H1 (cell line): ENCODE results near the gene SLC45A1. TPM values are rescaled to one million over a fixed set of nuclear protein-coding genes. Genes with fewer than 3 reads are reported as not detected.

Experiments used
- CTCF ChIA-PET: fragments of 300-600 bp; sonication (Branson Sonifier 250); formaldehyde crosslinking; loops from one replicate; lab custom pipeline; 2021; ENCODE audit not compliant: partially characterized antibody; lab: Charles Lee
- POLR2A ChIA-PET: fragments of 300-600 bp; sonication (Branson Sonifier 250); formaldehyde crosslinking; loops from one replicate; lab custom pipeline; 2021; ENCODE audit warnings: inconsistent platforms; ENCODE audit not compliant: partially characterized antibody; lab: Charles Lee
- DNase-seq, 2 experiments: peaks; one replicate each; pipeline versions ENCODE4 v3.0.0 to v3.0.0-alpha.2; 2010 to 2022; ENCODE audit warnings: low spot score in 2 of 2, low read depth in 1 of 2, mixed read lengths in 1 of 2
- FAIRE-seq: peaks from 2 replicates; lab custom pipeline; 2011; peaks lifted over from hg19 to GRCh38; lab: Jason Lieb, UNC
- H2AFZ ChIP-seq: 2 replicates; pipeline ENCODE4 v1.8.1; 2012; ENCODE audit warnings: low read length, inconsistent platforms
- H2AK5ac ChIP-seq: 2 replicates; pipeline ENCODE4 v1.6.1; 2013; ENCODE audit warnings: low read depth, low read length
- H2BK120ac ChIP-seq: replicated peaks from 2 replicates; pipeline ENCODE3; 2013; ENCODE audit warnings: low read depth, low read length, inconsistent platforms
- H2BK12ac ChIP-seq: 2 replicates; pipeline ENCODE4 v1.6.1; 2013; ENCODE audit warnings: low read depth, low read length
- H2BK15ac ChIP-seq: 2 replicates; pipeline ENCODE4 v1.6.1; 2013; ENCODE audit warnings: low read length
- H2BK20ac ChIP-seq: 2 replicates; pipeline ENCODE4 v1.6.1; 2013; ENCODE audit warnings: low read length
- H2BK5ac ChIP-seq: 2 replicates; pipeline ENCODE4 v1.6.1; 2013; ENCODE audit warnings: low read depth, low read length
- H3K14ac ChIP-seq: 2 replicates; pipeline ENCODE4 v1.6.1; 2013; ENCODE audit warnings: inconsistent platforms; ENCODE audit not compliant: insufficient read length
- H3K18ac ChIP-seq: 2 replicates; pipeline ENCODE4 v1.6.1; 2013; ENCODE audit warnings: low read length; ENCODE audit errors: extremely low read depth
- H3K23ac ChIP-seq: 2 replicates; pipeline ENCODE4 v1.6.1; 2013; ENCODE audit warnings: inconsistent platforms; ENCODE audit not compliant: insufficient read length
- H3K23me2 ChIP-seq: 2 replicates; pipeline ENCODE4 v1.6.1; 2013; ENCODE audit warnings: low read depth, low read length
- H3K27ac ChIP-seq: 2 replicates; pipeline ENCODE4 v1.6.1; 2011; ENCODE audit warnings: low read depth, low read length, inconsistent platforms
- H3K27me3 ChIP-seq, 4 experiments: replicated peaks in 1 of 4; 1 replicate in 1 of 4; 2 replicates in 3 of 4; pipeline versions ENCODE4 v1.6.1 to v1.8.1; 2011 to 2013; ENCODE audit warnings: low read length in 3 of 4, mild to moderate bottlenecking in 3 of 4, inconsistent platforms in 2 of 4, mixed read lengths in 2 of 4, moderate library complexity in 1 of 4; ENCODE audit not compliant: control insufficient read depth in 3 of 4, insufficient read depth in 3 of 4; ENCODE audit errors: extremely low read depth in 1 of 4
- H3K36me3 ChIP-seq, 4 experiments: 2 replicates each; pipeline versions ENCODE4 v1.6.1 to v1.8.1; 2011 to 2013; ENCODE audit warnings: mild to moderate bottlenecking in 4 of 4, low read length in 3 of 4, moderate library complexity in 2 of 4, control low read depth in 1 of 4, inconsistent platforms in 1 of 4; ENCODE audit not compliant: insufficient read depth in 4 of 4, control insufficient read depth in 2 of 4
- H3K4ac ChIP-seq: replicated peaks from 2 replicates; pipeline ENCODE3; 2013; ENCODE audit warnings: low read length, low read depth, mixed read lengths, inconsistent platforms; ENCODE audit not compliant: insufficient read length
- H3K4me1 ChIP-seq, 4 experiments: replicated peaks in 1 of 4; 1 replicate in 1 of 4; 2 replicates in 3 of 4; pipeline versions ENCODE4 v1.6.1 to v1.8.1; 2011 to 2013; ENCODE audit warnings: low read length in 3 of 4, inconsistent platforms in 2 of 4, mixed read lengths in 1 of 4; ENCODE audit not compliant: insufficient read depth in 4 of 4, control insufficient read depth in 3 of 4
- H3K4me2 ChIP-seq, 2 experiments: 2 replicates each; pipeline versions ENCODE4 v1.6.1 to v1.8.1; 2011 to 2013; ENCODE audit warnings: low read depth in 2 of 2, low read length in 2 of 2, control low read depth in 1 of 2, inconsistent platforms in 1 of 2, mild to moderate bottlenecking in 1 of 2; ENCODE audit not compliant: insufficient read depth in 1 of 2
- H3K4me3 ChIP-seq, 4 experiments: fragments of 200-600, 300-600 bp in 1 of 4; sonication (generic), shearing (Covaris generic), sonication (Bioruptor Twin) in 1 of 4; 2 replicates each; pipeline versions ENCODE4 v1.5.1 to v1.8.1; 2011 to 2016; ENCODE audit warnings: low read length in 4 of 4, low read depth in 3 of 4, control low read depth in 2 of 4, inconsistent platforms in 2 of 4, mild to moderate bottlenecking in 2 of 4, mixed read lengths in 1 of 4, moderate library complexity in 1 of 4; ENCODE audit not compliant: insufficient read depth in 2 of 4; ENCODE audit errors: extremely low read depth in 1 of 4
- H3K56ac ChIP-seq: replicated peaks from 2 replicates; pipeline ENCODE3; 2013; ENCODE audit warnings: low read depth, mild to moderate bottlenecking, mixed read lengths, low read length, inconsistent platforms; ENCODE audit not compliant: insufficient read length
- H3K79me1 ChIP-seq: 2 replicates; pipeline ENCODE4 v1.6.1; 2013; ENCODE audit warnings: low read depth, low read length, control low read depth
- H3K79me2 ChIP-seq, 2 experiments: 2 replicates each; pipeline versions ENCODE4 v1.6.1 to v1.8.1; 2012 to 2013; ENCODE audit warnings: low read length in 2 of 2, mild to moderate bottlenecking in 2 of 2, inconsistent platforms in 1 of 2; ENCODE audit not compliant: insufficient read depth in 2 of 2, control insufficient read depth in 1 of 2
- H3K9ac ChIP-seq, 4 experiments: replicated peaks in 1 of 4; 1 replicate in 1 of 4; 2 replicates in 3 of 4; pipeline versions ENCODE4 v1.6.1 to v1.8.1; 2011 to 2013; ENCODE audit warnings: low read depth in 3 of 4, low read length in 3 of 4, control low read depth in 2 of 4, mild to moderate bottlenecking in 2 of 4, moderate library complexity in 2 of 4, inconsistent platforms in 1 of 4; ENCODE audit errors: extremely low read depth in 1 of 4
- H3K9me3 ChIP-seq, 2 experiments: 2 replicates each; pipeline versions ENCODE4 v1.6.1 to v1.8.1; 2012 to 2013; ENCODE audit warnings: mild to moderate bottlenecking in 2 of 2, moderate library complexity in 2 of 2, control low read depth in 1 of 2, inconsistent platforms in 1 of 2, low read depth in 1 of 2, low read length in 1 of 2, mixed read lengths in 1 of 2; ENCODE audit not compliant: insufficient read depth in 2 of 2
- H4K20me1 ChIP-seq, 2 experiments: replicated peaks in 1 of 2; 2 replicates each; pipeline versions ENCODE3 to v1.8.1; 2011 to 2013; ENCODE audit warnings: inconsistent platforms in 2 of 2, low read length in 2 of 2, mild to moderate bottlenecking in 1 of 2; ENCODE audit not compliant: insufficient read depth in 2 of 2, control insufficient read depth in 1 of 2
- H4K5ac ChIP-seq: 2 replicates; pipeline ENCODE4 v1.6.1; 2013; ENCODE audit warnings: low read length, low read depth, mixed read lengths, inconsistent platforms; ENCODE audit not compliant: insufficient read length
- H4K8ac ChIP-seq: 2 replicates; pipeline ENCODE4 v1.8.0; 2013; ENCODE audit warnings: mild to moderate bottlenecking, moderate library complexity, low read length, inconsistent platforms; ENCODE audit not compliant: insufficient read depth; ENCODE audit errors: extremely low read depth
- H4K91ac ChIP-seq: replicated peaks from 2 replicates; pipeline ENCODE3; 2013; ENCODE audit warnings: low read length, mixed read lengths, inconsistent platforms; ENCODE audit not compliant: insufficient read length
- TCF12 ChIP-seq: IDR thresholded peaks from 2 replicates; pipeline ENCODE4 v1.6.1; 2011; ENCODE audit warnings: low read depth, mild to moderate bottlenecking, low read length
- WGBS, 2 experiments: shearing (Covaris generic) in 1 of 2; methylation state at CpG; one replicate each; pipeline versions ENCODE4 v1.1.6 to v1.1.7; 2013 to 2015; ENCODE audit warnings: low lambda C conversion rate in 2 of 2, mixed read lengths in 2 of 2, inconsistent platforms in 1 of 2, low coverage in 1 of 2, missing lambda C conversion rate in 1 of 2; ENCODE audit not compliant: insufficient replicate concordance in 2 of 2, insufficient coverage in 1 of 2, insufficient read length in 1 of 2; ENCODE audit errors: extremely low coverage in 1 of 2, missing lambda C conversion rate in 1 of 2; 5-methylcytosine and 5-hydroxymethylcytosine counted together
- polyA plus RNA-seq, 7 experiments: library from polyadenylated mRNA; depleted of rRNA in 3 of 7; stranded (reverse) in 5 of 7; unstranded in 2 of 7; fragments of >200 nt in 5 of 7; fragments of 200-250 nt in 2 of 7; gene quantifications; 1 replicate in 5 of 7; 2 replicates in 1 of 7; 4 replicates in 1 of 7; pipeline versions ENCODE4 v1.2.1 to v1.2.3, GENCODE V29; 2011 to 2013; ENCODE audit warnings: missing spikeins in 2 of 7, mixed read lengths in 2 of 7
- total RNA-seq: library from RNA; stranded (reverse); fragmentation: NEBNext Ultra II Directional; extraction: Animal tissue kit (Norgen Biotek cat#: 25700); gene quantifications from 2 replicates; pipeline ENCODE4 v1.2.1, GENCODE V29; 2021

Gene SLC45A1
- total and polyA plus RNA-seq, 2 of the 8 experiments (the other 6 are each of a cell fraction or from before 2014, with no cell fraction given): 1.0 to 1.7 TPM

GRCh38 chr1:8384577-8384976 lies 66.7 kb downstream of the SLC45A1 start:
- H3K4me3 ChIP-seq: no peak overlapping the region
- H2BK120ac ChIP-seq: no peak overlapping the region
- 78% methylated on average over 2 of the region's 2 CpGs; no CpG with 5 or more reads in 1 of the 2 experiments for WGBS, 2 experiments
- no peak overlapping the region for H3K4me2 ChIP-seq
- H3K36me3 ChIP-seq: peaks cover 0 to 3% (median under 1%) of the 10 kb centered on the region in 4 experiments; a peak in 3 of 8 replicates
- H3K23me2 ChIP-seq: no peaks in the 10 kb centered on the region
- H3K79me1 ChIP-seq: peaks cover 17% of the 10 kb centered on the region
- 0 out of 2 replicates have a peak overlapping the region, but pooled peaks have one; percentile 0 for H3K27ac ChIP-seq
- H3K9me3 ChIP-seq: no peaks in the 10 kb centered on the region
- H4K91ac ChIP-seq: no peak overlapping the region
- POLR2A ChIA-PET: interaction anchor here (1.5 kb wide), 1 partner anchor 34 kb away, joined by 3 read pairs; no protein-coding TSS in a partner anchor
- no peak overlapping the region for H2BK15ac ChIP-seq
- CTCF ChIA-PET: interaction anchor here (0.6 to 2.3 kb wide), 5 partner anchors 11 to 436 kb away, joined by 3 to 5 read pairs (median 3); no protein-coding TSS in a partner anchor
- no peak overlapping the region for H3K18ac ChIP-seq
- no peak overlapping the region for H3K9ac ChIP-seq
- no peak overlapping the region for H2AK5ac ChIP-seq
- no peak overlapping the region for H3K23ac ChIP-seq
- H4K5ac ChIP-seq: no peak overlapping the region
- no peak overlapping the region for H2BK20ac ChIP-seq
- peaks cover 18 to 26% of the 10 kb centered on the region in 2 experiments for H4K20me1 ChIP-seq
- H2BK5ac ChIP-seq: no peak overlapping the region
- H3K79me2 ChIP-seq: peaks cover 0 to 76% of the 10 kb centered on the region in 2 experiments; a peak in 2 of 4 replicates
- H3K56ac ChIP-seq: no peak overlapping the region
- DNase-seq: no peak
- H3K27me3 ChIP-seq: no peaks in the 10 kb centered on the region
- peaks cover 0 to 18% (median 12%) of the 10 kb centered on the region in 4 experiments; a peak in 5 of 7 replicates for H3K4me1 ChIP-seq
- no peak overlapping the region for H3K14ac ChIP-seq
- H2AFZ ChIP-seq: no peak overlapping the region
- H4K8ac ChIP-seq: no peak overlapping the region
- no peak overlapping the region for H2BK12ac ChIP-seq
- no peak overlapping the region for H3K4ac ChIP-seq
- no peak for FAIRE-seq
- no peak for TF ChIP-seq TCF12
